ENCODE data around the gene MTHFD2L.

MTHFD2L gene

DNA sequence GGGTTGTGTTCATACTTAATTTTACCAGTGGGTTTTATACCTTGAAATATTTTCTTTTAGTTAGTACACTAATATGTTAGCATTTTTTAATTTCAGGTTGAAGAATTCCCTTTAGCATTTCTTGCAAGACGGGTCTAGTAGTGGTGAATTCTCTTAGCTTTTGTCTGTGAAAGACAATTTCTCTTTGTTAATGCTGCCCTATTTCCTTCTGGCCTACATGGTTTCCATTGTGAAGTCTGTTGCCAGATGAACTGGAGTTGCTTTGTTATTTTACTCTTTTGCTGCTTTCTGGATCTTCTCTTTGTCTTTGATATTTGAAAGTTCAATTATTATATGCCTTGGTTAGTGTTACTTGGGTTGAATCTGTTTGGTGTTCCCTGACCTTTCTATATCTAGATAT, 25.0 kb upstream of the MTHFD2L start:
- DNase-seq (ENCODE audit: low read depth), result no peak

DNA sequence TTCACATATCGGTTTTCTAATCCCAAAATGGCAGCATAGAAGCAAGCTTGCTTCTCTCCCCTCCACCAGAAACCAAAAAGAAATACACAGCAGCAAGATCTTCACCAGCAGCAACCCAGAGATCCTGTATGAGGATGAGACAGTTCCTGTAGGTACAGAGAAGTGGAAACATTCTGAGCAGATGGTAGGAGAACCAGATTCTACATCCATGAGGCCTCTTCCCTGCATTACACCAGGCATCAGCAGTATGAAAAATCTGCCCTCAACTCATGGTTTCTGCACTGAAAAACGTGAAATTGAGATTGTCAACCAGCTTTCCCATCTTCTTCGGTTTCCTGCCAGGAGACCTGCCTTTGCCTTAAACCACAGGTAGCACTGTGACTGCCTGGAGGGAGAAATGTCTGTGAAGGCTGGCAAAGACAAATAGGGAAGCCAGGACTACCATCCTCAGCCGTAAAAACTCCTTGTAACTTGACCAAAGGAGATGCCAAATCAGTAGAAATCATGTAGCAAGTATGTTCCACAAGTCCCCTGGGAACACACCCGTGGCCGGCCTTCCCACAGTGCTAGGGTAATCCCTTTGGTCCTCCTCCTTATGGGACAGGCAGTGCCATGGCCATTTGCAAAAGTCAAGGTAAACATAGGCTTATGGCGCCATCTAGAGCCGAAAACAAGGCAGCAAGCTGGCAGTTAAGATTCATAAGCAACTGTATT, 24.0 kb upstream of the MTHFD2L start:
- peak; percentile 98 for DNase-seq (ENCODE audit: low read depth)

GRCh38 chr4:74134500-74134852, 23.4 kb upstream of the MTHFD2L start:
- DNase-seq (ENCODE audit: low read depth), result no peak

DNA sequence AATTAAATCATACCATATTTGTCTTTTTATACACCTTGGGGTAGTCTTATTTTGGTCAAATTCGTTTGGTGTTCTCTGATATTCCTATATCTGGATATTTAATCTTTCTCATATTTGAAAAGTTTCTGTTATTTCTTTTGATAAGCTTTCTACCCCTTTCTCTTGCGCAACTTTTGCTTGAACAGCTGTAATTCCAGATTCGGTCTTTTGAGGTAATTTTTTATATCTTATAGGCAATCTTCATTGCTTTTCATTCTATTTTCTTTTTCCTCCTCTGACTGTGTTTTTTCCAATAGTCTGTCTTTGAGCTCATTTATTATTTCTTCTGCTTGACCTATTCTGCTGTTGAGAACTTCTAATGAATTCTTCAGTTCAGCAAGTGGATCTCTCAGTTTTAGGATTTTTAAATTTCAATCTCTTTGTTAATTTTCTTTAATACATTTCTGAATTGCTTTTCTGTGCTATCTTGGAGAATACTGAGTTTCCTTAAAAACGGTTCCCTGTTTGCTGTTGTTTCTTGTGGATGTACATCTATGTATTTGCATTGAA, 11.3 kb upstream of the MTHFD2L start:
- DNase-seq (ENCODE audit: low read depth), result no peak

DNA sequence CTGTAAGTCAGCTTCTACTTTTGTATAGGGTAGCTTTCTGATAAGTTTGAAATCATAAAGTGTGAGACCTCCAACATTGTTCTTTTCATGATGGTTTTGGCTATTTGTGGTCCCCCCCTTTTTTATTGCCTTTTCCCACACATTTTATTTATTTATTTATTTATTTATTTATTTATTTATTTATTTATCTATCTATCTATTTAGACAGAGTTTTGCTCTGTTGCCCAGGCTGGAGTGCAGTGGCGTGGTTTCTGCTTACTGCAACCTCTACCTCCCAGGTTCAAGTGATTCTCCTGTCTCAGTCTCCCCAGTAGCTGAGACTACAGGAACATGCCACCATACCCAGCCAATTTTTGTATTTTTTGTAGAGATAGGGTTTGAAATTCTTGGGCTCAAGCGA, 9.7 kb upstream of the MTHFD2L start:
- DNase-seq (ENCODE audit: low read depth), result no peak

GRCh38 chr4:74152836-74153235, 5.1 kb upstream of the MTHFD2L start:
- DNase-seq (ENCODE audit: low read depth), result peak; percentile 67

DNA sequence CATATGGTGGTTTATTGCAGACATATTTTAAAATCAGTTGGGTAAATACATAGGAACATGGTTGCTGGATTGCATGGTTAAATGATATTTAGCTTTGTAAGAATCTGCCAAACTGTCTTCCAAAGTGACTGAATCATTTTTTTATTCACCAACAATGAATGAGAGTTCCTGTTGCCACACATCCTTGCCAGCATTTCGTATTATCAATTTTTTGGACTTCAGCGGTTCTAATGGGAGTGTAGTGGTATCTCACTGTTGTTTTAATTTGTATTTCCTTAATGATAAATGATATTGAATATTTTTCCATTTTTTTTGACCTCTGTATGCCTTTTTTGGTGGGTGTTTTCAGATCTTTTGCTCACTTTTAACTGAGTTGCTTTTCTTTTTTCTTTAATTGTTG, 1.4 kb upstream of the MTHFD2L start:
- no peak for DNase-seq (ENCODE audit: low read depth)

DNA sequence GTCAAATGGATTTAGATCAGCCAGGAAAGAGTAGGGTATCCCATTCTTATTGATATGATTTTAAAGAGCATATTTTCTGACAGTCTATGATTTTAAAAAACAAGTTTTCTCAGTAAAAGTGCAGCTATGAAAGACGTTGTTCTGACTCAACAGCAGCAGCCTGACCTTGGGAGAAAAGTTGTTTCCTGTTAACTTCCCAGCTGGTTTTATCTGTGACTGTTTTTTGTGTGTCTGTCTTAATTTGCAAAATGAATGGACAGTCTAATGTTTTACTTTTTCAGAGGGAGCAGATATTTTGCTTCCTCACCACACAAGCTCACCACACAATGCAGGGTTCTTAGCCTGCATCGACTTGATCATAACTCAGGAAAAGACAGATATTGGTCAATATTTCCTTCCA, 764 bp upstream of the MTHFD2L start:
- DNase-seq (ENCODE audit: low read depth), result peak; percentile 16

GRCh38 chr4:74158466-74159142, 686 bp downstream of the MTHFD2L start:
- no peak for DNase-seq (ENCODE audit: low read depth)

GRCh38 chr4:74159143-74159709, 1.3 kb downstream of the MTHFD2L start:
- DNase-seq (ENCODE audit: low read depth), result peak; percentile 57

DNA sequence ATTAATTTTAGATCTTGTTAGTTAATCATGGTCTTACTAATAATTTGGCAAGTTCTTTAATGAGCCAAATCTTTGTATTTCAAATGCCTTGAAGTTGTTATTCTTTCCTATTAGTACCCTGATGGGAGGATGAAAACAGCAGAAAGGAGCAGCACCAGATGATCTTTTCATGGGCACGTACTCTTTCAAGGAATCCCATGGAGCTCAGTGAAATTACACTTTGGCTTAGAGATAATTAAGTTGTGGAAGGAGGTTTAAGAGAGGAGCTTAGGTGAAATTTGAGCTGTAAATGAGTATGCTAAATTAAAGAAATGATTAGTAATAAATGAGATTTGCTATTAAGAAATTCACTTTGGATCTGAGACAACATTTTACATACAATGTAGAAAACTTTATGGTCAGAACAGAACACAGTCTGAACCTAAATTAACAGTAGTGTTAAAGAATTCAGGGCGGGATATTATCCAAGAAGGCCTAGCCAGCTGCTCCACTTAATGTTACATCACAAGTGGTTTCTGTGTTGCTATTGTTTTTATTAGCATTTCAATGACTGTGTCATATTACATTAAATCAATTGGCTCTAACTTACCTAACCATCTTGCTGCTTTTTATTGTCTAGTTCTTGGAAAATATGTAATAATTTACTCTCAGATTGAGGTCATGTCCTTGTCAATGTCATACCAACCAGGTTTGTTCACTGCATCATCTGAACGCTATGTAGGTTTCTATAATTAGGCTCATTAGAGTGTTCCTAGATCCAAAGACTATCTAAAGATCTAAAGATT, 3.9 kb downstream of the MTHFD2L start:
- peak; percentile 46 for DNase-seq (ENCODE audit: low read depth)

DNA sequence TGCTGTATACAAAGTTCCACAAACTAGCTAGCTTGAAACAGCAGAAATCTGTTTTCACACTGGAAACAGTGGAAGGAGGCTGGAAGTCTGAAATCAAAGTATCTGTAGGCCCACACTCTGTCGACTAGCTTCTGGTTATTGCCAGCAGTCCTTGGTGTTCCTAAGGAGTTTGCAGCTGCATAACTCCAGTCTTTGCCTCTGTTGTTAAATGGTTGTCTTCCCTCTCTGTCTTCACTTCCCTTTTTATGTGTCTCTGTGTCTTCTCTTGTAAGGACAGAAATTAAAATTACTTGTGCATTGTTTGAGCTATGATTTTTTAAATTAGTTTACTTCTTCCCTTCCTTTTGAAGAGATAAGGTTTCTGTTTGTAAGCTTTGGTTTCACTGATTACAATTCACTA, 8.2 kb downstream of the MTHFD2L start:
- no peak for DNase-seq (ENCODE audit: low read depth)

DNA sequence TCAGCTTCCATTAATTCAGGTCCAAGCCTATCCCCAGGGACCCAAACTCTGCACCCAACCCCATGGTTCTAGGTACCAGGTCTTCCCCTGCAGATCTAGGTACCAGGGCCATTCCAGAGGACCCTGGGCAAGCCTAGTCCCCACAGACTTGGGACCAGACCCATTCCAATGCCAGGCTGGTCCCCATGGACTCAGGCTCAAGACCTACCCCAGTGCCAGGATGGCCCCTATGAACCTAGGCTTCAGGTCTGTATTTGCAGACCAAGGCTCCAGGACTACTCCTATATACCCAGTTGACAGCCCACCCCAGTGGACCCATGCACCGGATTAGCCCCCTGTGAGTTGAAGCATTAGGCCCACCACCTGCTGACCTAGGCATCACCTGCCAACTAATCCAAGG, 8.9 kb downstream of the MTHFD2L start:
- DNase-seq (ENCODE audit: low read depth), result no peak

GRCh38 chr4:74167585-74167984, 9.7 kb downstream of the MTHFD2L start:
- no peak for DNase-seq (ENCODE audit: low read depth)

GRCh38 chr4:74168841-74169240, 10.9 kb downstream of the MTHFD2L start:
- DNase-seq (ENCODE audit: low read depth), result no peak

GRCh38 chr4:74173321-74173720, 15.4 kb downstream of the MTHFD2L start:
- DNase-seq (ENCODE audit: low read depth), result no peak

DNA sequence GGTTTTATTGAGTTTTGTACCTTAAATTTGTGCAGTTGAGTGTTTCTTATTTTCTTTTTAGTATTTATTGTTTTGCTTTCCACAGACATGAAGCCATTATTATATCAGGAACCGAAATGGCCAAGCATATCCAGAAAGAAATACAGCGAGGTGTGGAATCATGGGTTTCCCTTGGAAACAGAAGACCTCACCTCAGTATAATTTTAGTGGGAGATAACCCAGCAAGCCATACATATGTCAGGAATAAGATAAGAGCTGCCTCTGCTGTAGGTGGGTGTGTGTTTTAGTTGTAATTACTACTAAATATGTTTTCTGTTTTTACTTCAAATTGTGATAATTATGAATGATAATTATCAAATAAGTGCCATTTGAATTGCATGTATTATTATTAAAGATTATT, 16.5 kb downstream of the MTHFD2L start:
- DNase-seq (ENCODE audit: low read depth), result no peak

DNA sequence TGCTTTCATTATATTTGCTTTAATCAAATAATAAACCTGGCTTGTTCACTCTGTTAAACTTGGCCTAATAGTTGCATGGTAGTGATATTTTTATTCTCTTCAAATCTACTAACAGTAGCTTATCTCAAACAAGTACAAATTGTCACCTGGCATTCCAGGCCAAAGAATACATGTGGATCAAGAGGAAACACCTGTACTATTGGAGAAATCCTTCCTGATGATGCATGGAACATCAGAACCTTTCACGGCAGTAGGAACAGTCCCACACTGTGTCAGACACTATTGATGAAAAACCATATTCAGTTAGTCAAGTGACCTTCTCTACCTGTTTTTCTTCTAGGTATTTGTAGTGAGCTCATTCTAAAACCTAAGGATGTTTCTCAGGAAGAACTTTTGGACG, 17.0 kb downstream of the MTHFD2L start:
- no peak for DNase-seq (ENCODE audit: low read depth)

- DNase-seq (ENCODE audit: low read depth), result no peak
Observed at GRCh38 chr4:74175379-74175778, 17.5 kb downstream of the MTHFD2L start.

DNA sequence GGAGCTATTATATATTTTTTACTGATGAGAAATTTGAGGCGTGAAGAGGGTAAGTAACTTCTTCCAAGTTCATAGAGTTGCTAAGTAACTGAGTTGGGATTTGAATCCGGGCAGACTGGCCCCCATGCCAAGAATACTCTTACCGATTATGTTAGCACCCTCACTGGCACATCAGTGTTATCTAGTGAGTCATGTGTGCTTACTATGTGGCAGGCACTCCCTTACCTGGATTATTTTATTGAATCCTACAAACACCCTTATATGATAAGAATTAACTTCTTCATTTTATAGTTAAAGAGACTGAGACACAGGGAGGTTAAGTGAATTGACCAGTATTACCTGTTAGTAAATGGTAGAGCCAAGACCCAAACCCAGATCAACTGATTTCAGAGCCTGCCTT, 20.9 kb downstream of the MTHFD2L start:
- no peak for DNase-seq (ENCODE audit: low read depth)

GRCh38 chr4:74181219-74181618, 23.3 kb downstream of the MTHFD2L start:
- peak; percentile 58 for DNase-seq (ENCODE audit: low read depth)

DNA sequence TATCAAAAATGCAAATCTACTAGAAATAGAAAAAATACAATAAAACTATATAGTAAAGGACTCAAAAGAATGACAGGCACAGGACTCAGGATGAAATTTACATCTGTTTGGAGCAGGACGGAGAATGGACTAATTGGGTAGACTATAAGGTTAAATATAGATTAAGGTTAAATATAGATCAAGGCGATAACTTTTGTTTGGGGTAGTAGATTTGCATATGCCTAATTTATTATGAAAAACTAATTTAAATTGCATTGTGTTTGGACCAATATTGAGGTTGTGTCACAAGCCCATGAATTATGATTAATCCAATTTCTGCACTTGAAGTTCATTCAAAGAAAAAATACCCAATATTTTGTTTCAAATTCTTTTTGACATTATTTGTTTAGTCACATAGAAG, 31.0 kb downstream of the MTHFD2L start:
- no peak for DNase-seq (ENCODE audit: low read depth)

All from fibroblast of gingiva (primary cell).